ENCODE results near the gene CORO2B. TPM values are rescaled to one million over a fixed set of nuclear protein-coding genes. Genes with fewer than 3 reads are reported as not detected.

The CORO2B gene
- total RNA-seq, 2 donors from 2014 or later = 1.0 to 4.0 TPM

DNA sequence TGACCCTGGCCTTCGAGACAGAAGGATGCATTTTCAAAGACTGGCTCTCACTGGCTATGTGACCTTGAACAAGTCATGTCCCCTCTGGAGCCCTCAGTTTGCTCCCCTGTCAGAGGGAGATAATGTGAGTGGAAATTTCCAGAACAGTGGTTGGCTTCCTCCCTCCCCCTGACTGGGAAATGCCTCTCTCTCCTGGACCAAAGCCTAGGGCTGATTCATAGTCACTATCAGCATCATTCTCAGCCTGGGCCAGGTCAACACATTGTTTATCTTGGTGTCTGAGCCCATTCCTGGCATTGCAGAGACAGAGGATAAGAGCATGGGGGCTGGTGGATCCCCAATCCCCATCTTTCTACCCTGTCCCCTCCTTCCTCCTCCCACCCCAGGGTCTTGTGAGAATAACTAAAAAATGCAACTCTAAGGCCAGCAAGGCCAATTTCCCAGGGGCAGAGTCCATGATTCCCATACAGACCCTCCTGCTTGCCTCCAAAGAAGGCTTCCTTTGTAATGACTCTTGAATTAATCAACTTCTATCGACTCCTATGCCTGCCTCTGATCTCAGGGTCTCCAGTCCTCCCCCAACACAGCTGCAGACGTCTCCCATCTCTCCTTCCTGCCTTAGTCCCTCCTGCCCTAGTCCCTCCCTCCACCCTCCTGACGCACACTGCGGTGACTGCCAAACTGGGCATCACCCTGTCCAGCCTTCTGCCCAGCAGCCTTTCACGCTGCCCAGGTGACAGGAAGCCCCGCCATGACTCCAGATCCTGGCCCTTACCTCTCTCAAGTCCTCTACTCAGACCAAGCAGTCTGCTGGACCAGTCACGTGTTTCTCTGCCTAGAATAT lies 35.4 kb upstream of the CORO2B start:
- WGBS, 2 donors = 69 to 70% methylated on average over 8 of the region's 8 CpGs
- Histone ChIP-seq H3K4me1 (no peaks in the 10 kb centered on the region), H3K27me3 (no peaks in the 10 kb centered on the region), H3K27ac (no peak overlapping the region), H3K4me3 (no peak overlapping the region), H3K9me3 (peaks cover 0 to 4% (median 0%) of the 10 kb centered on the region in 3 donors), H3K36me3 (replicated peaks in 1 of 2; ENCODE audit: insufficient read depth in 1 of 2, low read depth in 2 of 2) (no peaks in the 10 kb centered on the region)
- intact Hi-C loops (cut with DNase I) = no loop called here
- TF ChIP-seq, protein P1, sequence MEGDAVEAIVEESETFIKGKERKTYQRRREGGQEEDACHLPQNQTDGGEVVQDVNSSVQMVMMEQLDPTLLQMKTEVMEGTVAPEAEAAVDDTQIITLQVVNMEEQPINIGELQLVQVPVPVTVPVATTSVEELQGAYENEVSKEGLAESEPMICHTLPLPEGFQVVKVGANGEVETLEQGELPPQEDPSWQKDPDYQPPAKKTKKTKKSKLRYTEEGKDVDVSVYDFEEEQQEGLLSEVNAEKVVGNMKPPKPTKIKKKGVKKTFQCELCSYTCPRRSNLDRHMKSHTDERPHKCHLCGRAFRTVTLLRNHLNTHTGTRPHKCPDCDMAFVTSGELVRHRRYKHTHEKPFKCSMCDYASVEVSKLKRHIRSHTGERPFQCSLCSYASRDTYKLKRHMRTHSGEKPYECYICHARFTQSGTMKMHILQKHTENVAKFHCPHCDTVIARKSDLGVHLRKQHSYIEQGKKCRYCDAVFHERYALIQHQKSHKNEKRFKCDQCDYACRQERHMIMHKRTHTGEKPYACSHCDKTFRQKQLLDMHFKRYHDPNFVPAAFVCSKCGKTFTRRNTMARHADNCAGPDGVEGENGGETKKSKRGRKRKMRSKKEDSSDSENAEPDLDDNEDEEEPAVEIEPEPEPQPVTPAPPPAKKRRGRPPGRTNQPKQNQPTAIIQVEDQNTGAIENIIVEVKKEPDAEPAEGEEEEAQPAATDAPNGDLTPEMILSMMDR (IDR thresholded peaks at IDR 0.05) = no peak
- TF ChIP-seq POLR2A (IDR thresholded peaks at IDR 0.05) = no peak
- DNase-seq (peak in 2 of 4 donors; percentile 44 to 54), ATAC-seq (peak; percentile 73)

DNA sequence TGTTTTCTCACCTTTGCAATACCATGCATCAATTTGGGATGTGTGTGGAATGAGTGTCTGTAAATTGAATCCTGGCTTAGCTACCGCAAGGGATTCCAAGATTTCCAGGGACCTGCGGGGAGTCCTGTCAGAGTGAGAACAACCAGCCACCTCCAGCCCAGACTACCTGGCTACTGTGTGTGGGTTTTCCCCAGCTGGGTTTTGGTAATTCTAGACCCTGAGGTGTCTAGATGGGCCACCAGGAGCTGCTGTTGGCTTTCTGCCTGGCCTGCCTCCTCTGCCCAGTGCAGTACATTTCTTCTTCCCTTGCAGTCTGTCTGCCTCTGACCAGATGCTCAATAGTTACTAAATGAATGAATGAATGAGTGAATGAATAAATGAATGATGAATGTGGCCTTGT lies 32.5 kb upstream of the CORO2B start:
- no peak for DNase-seq
- Histone ChIP-seq H3K9me3 (no peaks in the 10 kb centered on the region), H3K4me3 (no peak overlapping the region), H3K36me3 (replicated peaks in 1 of 2; ENCODE audit: insufficient read depth in 1 of 2, low read depth in 2 of 2) (no peaks in the 10 kb centered on the region), H3K27ac (no peak overlapping the region), H3K27me3 (peaks cover 0 to 5% of the 10 kb centered on the region in 2 donors), H3K4me1 (no peaks in the 10 kb centered on the region)
- WGBS, 2 donors = 93 to 100% methylated on average over 2 of the region's 2 CpGs
- no peak for ATAC-seq
- intact Hi-C loops (cut with DNase I) = no loop called here
- TF ChIP-seq POLR2A (IDR thresholded peaks at IDR 0.05) = no peak
- TF ChIP-seq, protein P1 (IDR thresholded peaks at IDR 0.05) = no peak

DNA sequence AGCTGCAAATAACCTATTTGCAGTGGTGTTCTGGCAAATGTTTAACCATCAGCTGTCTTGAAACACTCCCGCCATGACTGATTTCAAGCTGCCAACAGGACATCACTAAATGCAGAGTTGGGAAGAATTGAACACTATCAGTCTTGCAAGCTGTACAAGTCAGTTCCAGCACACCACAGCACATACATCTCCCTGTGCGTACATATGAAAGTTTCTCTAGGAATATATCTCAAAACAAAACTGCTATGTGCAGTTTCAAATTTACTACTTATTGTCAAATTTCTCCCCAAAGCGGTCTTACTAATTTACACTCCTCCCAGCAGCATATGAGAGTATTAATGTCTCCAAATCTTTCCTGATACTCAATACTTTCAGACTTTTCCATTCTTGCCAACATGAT lies 30.4 kb upstream of the CORO2B start:
- Histone ChIP-seq H3K4me3 (no peak overlapping the region), H3K27ac (no peak overlapping the region), H3K4me1 (no peaks in the 10 kb centered on the region), H3K9me3 (no peaks in the 10 kb centered on the region), H3K36me3 (replicated peaks in 1 of 2; ENCODE audit: insufficient read depth in 1 of 2, low read depth in 2 of 2) (no peaks in the 10 kb centered on the region), H3K27me3 (peaks cover 0 to 5% of the 10 kb centered on the region in 2 donors)
- no peak for TF ChIP-seq POLR2A (IDR thresholded peaks at IDR 0.05)
- TF ChIP-seq, protein P1 (IDR thresholded peaks at IDR 0.05) = no peak
- ATAC-seq = no peak
- 59 to 67% methylated on average over 3 of the region's 3 CpGs for WGBS, 2 donors
- intact Hi-C loops (cut with DNase I) = no loop called here
- DNase-seq = no peak

DNA sequence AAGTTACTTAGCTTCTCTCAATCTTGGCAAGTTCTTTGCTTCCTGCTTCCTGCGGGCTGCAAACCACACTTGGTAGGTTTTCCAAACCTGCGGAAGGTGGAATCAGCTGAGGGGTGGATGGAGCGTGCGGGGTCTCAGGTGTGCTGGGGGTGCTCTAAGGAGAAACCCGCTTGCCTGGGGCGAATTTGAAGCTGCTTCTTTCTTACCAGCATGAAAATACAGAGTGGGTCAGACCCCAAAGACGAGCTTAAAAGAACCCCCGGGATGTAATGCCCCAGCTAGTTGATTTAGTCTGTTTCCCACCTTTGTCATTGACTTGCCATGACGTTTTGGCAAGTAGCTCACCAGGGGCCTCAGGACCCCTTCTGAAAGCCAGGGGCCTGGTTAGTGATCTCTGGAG lies 28.8 kb upstream of the CORO2B start:
- no peak for ATAC-seq
- DNase-seq = no peak
- Histone ChIP-seq H3K27me3 (peaks cover 0 to 5% of the 10 kb centered on the region in 2 donors), H3K9me3 (no peaks in the 10 kb centered on the region), H3K27ac (no peak overlapping the region), H3K36me3 (replicated peaks in 1 of 2; ENCODE audit: insufficient read depth in 1 of 2, low read depth in 2 of 2) (no peaks in the 10 kb centered on the region), H3K4me3 (no peak overlapping the region), H3K4me1 (no peaks in the 10 kb centered on the region)
- TF ChIP-seq, protein P1 (IDR thresholded peaks at IDR 0.05) = no peak
- no peak for TF ChIP-seq POLR2A (IDR thresholded peaks at IDR 0.05)
- WGBS, 2 donors = 51 to 55% methylated on average over 9 of the region's 9 CpGs
- intact Hi-C loops (cut with DNase I) = loop anchor here (5.0 to 10.0 kb wide), 3 partner anchors 122 to 322 kb away; no protein-coding TSS in a partner anchor
